Choroid plexus epithelial cell (primary cell): Measurements from ENCODE around the gene GJA10.

Experiments
- DNase-seq: peaks from one replicate; pipeline ENCODE4 v3.0.0-alpha.2; 2010; ENCODE audit warnings: low read depth
- H3K4me3 ChIP-seq: 2 replicates; pipeline ENCODE4 v1.5.1; 2011; ENCODE audit warnings: low read depth, mild to moderate bottlenecking, control low read depth, low read length, moderate library complexity
- TF ChIP-seq, protein P1 (sequence below): conservative IDR thresholded peaks from 2 replicates; pipeline ENCODE4 v1.5.1; 2011; ENCODE audit warnings: low read depth, mild to moderate bottlenecking, control low read depth, inconsistent platforms, low read length, moderate library complexity

GJA10 gene

DNA sequence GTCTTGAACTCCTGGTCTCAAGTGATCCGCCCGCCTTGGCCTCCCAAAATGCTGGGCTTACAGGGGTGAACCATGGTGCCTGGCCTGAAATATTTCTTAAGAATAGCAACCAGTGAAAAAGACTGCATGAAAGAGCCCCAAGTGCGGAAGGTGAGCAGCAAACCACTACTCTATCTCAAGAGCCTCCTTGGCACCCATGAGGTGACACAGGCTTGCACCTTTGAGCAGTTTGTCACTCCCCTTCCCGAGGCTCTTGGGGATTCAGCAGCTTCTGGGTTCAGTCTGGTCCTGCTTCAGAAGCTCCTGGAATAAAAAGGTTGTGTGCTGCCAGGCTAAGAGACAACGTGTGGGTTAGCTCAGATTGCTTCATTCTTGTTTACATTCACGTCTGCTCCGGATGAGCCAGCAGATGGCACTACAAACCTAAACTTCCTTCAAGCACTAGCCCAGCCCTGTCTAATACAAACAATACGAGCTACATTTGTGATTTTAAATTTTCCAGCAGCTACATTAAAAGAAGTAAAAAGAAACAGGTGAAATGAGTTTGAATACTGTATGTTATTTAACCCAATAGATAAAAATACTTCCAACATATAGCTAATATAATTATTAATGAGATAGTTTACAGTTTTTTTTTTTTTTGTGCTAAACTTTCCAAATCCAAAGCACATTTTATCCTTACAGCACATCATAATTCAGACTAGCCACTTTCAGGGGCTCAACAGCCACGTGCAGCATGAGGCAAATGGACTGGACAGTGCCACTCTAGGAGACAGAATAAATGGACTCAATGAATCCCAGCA, 46.2 kb downstream of the GJA10 start:
- DNase-seq = peak; percentile 94
- TF ChIP-seq, protein P1, sequence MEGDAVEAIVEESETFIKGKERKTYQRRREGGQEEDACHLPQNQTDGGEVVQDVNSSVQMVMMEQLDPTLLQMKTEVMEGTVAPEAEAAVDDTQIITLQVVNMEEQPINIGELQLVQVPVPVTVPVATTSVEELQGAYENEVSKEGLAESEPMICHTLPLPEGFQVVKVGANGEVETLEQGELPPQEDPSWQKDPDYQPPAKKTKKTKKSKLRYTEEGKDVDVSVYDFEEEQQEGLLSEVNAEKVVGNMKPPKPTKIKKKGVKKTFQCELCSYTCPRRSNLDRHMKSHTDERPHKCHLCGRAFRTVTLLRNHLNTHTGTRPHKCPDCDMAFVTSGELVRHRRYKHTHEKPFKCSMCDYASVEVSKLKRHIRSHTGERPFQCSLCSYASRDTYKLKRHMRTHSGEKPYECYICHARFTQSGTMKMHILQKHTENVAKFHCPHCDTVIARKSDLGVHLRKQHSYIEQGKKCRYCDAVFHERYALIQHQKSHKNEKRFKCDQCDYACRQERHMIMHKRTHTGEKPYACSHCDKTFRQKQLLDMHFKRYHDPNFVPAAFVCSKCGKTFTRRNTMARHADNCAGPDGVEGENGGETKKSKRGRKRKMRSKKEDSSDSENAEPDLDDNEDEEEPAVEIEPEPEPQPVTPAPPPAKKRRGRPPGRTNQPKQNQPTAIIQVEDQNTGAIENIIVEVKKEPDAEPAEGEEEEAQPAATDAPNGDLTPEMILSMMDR = peak; percentile 88
- no peak overlapping the region for H3K4me3 ChIP-seq

DNA sequence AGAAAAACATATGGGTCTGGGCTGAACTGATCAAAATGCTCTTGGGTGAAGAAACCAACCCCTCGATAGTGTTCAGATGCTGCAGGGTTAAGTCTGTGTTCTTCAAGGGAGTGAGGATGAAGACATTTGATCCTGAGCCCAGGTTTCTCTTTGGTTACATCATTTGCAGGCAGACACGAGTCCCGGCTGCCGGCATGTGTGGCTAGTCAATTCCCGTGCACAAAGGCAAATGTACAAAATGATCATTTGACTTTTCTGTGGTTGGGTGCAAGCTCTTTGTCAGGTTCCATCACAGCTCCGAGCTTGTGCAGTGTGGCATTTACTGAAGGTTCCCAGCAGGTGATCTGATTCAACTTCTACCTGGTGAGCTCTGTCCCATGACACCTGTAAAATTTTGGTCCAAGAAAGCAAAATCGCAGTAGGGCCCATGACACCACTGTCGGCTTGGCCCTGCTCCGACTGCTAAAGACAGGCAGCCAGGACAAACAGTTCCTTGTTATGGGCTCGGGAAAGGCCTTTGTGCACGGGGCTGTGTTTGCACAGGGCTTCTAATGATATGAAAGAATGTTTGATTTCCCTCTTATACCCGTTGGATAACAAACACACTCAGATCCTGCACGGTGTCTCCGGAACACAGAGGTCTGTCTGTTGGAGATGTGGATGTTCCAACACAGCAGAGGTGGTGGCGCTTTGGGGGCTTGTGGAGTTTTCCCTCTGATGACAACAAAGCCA, 46.9 kb downstream of the GJA10 start:
- no peak overlapping the region for H3K4me3 ChIP-seq
- DNase-seq = peak; percentile 42
- TF ChIP-seq, protein P1 = no peak

GRCh38 chr6:89941763-89942497, 47.7 kb downstream of the GJA10 start:
- DNase-seq = no peak
- TF ChIP-seq, protein P1 = no peak
- no peak overlapping the region for H3K4me3 ChIP-seq

DNA sequence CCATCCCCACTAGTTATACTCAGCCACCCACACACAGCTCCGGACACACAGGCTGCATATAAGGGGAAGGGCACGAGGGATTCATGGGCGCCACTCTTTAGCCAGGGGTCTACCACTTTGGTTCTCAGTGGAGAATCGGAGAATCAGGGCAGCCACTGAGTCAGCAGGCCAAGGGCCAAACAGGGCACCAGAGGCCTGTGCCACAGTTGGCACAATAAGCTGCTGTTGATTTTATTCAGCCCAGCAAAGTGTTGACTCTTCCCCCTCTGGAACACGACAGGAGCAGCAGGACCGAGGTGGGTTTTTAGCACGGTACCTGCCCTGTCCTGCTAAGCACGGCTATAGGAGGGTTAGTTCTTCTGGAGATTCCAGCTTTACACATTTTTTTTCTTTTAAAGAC, 48.3 kb downstream of the GJA10 start:
- no peak for DNase-seq
- no peak overlapping the region for H3K4me3 ChIP-seq
- TF ChIP-seq, protein P1 = no peak

DNA sequence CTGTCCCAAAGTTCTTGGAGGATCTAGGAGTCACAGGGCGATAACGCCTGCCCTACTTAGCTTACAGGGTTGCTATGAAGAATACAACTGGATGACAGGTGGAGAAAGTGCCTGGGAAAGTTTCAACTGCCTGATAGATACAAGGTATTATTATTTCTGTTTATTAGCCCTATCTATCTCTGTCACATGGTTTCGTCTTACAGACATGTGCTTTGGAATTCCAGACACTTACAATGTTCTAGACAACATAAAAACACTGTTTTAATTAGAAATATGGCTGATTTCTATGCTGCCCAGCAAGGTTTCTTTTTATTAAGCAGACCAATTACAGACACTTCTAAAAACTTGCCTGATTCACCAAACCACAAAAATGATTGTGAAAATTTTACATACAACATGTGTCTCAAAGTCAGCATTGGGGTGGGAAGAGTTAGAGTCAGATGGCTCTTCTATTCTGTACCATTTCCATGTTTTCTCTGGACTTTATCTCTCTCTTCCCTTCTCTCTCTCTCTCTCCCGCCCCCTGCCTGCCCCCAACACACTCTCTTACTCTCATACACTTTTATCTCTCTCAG, 50.0 kb downstream of the GJA10 start:
- no peak overlapping the region for H3K4me3 ChIP-seq
- TF ChIP-seq, protein P1 = no peak
- no peak for DNase-seq

GRCh38 chr6:89944826-89945407, 50.6 kb downstream of the GJA10 start:
- TF ChIP-seq, protein P1 = peak; percentile 58
- H3K4me3 ChIP-seq = no peak overlapping the region
- DNase-seq = peak; percentile 53
